RPMI7951 (cell line): ENCODE data around the gene MYOM1. TPM values are rescaled to one million over a fixed set of nuclear protein-coding genes. Genes with fewer than 3 reads are reported as not detected.
"Not testable (repeated sequence)": the region's sequence is repeated elsewhere in the genome, so short reads cannot be mapped to it uniquely, and the experiment has no call there.

Experiments used
- DNase-seq: peaks from one replicate; pipeline ENCODE4 v3.0.0-alpha.2; 2012; ENCODE audit warnings: low read depth
- total RNA-seq: library from RNA; depleted of rRNA; stranded (reverse); fragments of >200 nt; shearing (Covaris generic); gene quantifications from 2 replicates; pipeline ENCODE4 v1.2.3, GENCODE V29; 2014

MYOM1 gene
- total RNA-seq, 1 experiment from 2014 or later = not detected

GRCh38 chr18:3220868-3221267, 1.1 kb upstream of the MYOM1 start:
- DNase-seq = not testable (repeated sequence)

GRCh38 chr18:3219241-3219630, 532 bp downstream of the MYOM1 start:
- DNase-seq = no peak

- DNase-seq = no peak
These were observed 949 bp downstream of the MYOM1 start for GRCh38 chr18:3218819-3219218.

GRCh38 chr18:3217948-3218647, 1.7 kb downstream of the MYOM1 start:
- no peak for DNase-seq

GRCh38 chr18:3216987-3217386, 2.8 kb downstream of the MYOM1 start:
- DNase-seq = no peak

- DNase-seq = no peak
These were observed 4.7 kb downstream of the MYOM1 start for GRCh38 chr18:3214855-3215637.

GRCh38 chr18:3213300-3214059, 6.3 kb downstream of the MYOM1 start:
- no peak for DNase-seq

- DNase-seq = no peak
These were observed 7.1 kb downstream of the MYOM1 start for GRCh38 chr18:3212657-3213056.

GRCh38 chr18:3211236-3211992, 8.4 kb downstream of the MYOM1 start:
- no peak for DNase-seq

GRCh38 chr18:3209859-3210569, 9.8 kb downstream of the MYOM1 start:
- no peak for DNase-seq

- no peak for DNase-seq
These were observed 12.2 kb downstream of the MYOM1 start for GRCh38 chr18:3207565-3207964.

- DNase-seq = no peak
These were observed 14.5 kb downstream of the MYOM1 start for GRCh38 chr18:3205239-3205638.

GRCh38 chr18:3199942-3200645, 19.7 kb downstream of the MYOM1 start:
- DNase-seq = no peak

GRCh38 chr18:3198260-3198860, 21.4 kb downstream of the MYOM1 start:
- DNase-seq = not testable (repeated sequence)

- no peak for DNase-seq
These were observed 24.7 kb downstream of the MYOM1 start for GRCh38 chr18:3194947-3195612.

- no peak for DNase-seq
These were observed 26.4 kb downstream of the MYOM1 start for GRCh38 chr18:3193331-3193730.

GRCh38 chr18:3192752-3193151, 27.0 kb downstream of the MYOM1 start:
- DNase-seq = no peak

- DNase-seq = no peak
These were observed 27.5 kb downstream of the MYOM1 start for GRCh38 chr18:3192286-3192685.

GRCh38 chr18:3190610-3191009, 29.2 kb downstream of the MYOM1 start:
- DNase-seq = no peak

- DNase-seq = no peak
These were observed 29.9 kb downstream of the MYOM1 start for GRCh38 chr18:3189884-3190283.
